Heart left ventricle (tissue), 16 donors: ENCODE measurements around the gene LAPTM5. TPM values are rescaled to one million over a fixed set of nuclear protein-coding genes. Genes with fewer than 3 reads are reported as not detected.

Experiments
- ATAC-seq, 4 donors: fragments of 200-7000 bp; cut with Tn5 transposase; one replicate each; pipeline ENCODE4 v1.9.1; 2020 to 2022; ENCODE audit warnings: moderate library complexity in 4 of 4, mild to moderate bottlenecking in 3 of 4, moderate number of reproducible peaks in 1 of 4
- DNase-seq, 5 donors: peaks; one replicate each; pipeline ENCODE4 v3.0.0-alpha.2; 2020
- H3K27ac ChIP-seq, 12 donors: fragments of 200-600 bp; sonication (generic) in 4 of 12; one replicate each; pipeline versions ENCODE4 v1.5.0 to v1.8.0; 2016 to 2022; ENCODE audit warnings: mild to moderate bottlenecking in 2 of 12
- H3K27me3 ChIP-seq, 9 donors: fragments of 200-600 bp; sonication (generic) in 2 of 9; one replicate each; pipeline versions ENCODE4 v1.5.1 to v1.8.0; 2016 to 2022; ENCODE audit warnings: mild to moderate bottlenecking in 3 of 9
- H3K36me3 ChIP-seq, 9 donors: fragments of 200-600 bp; sonication (generic) in 2 of 9; one replicate each; pipeline versions ENCODE4 v1.5.0 to v1.8.0; 2018 to 2022; ENCODE audit warnings: mild to moderate bottlenecking in 2 of 9
- H3K4me1 ChIP-seq, 12 donors: fragments of 200-600 bp; sonication (generic) in 4 of 12; one replicate each; pipeline versions ENCODE4 v1.5.0 to v1.8.0; 2016 to 2022; ENCODE audit warnings: mild to moderate bottlenecking in 3 of 12
- H3K4me3 ChIP-seq, 12 donors: fragments of 200-600 bp; sonication (generic) in 4 of 12; one replicate each; pipeline versions ENCODE4 v1.5.0 to v1.8.0; 2017 to 2022; ENCODE audit warnings: mild to moderate bottlenecking in 9 of 12, moderate library complexity in 4 of 12
- H3K9me3 ChIP-seq, 12 donors: fragments of 200-600 bp; sonication (generic) in 4 of 12; one replicate each; pipeline versions ENCODE4 v1.5.0 to v1.8.0; 2016 to 2022; ENCODE audit warnings: mild to moderate bottlenecking in 1 of 12
- CTCF ChIP-seq, 12 donors: fragments of 200-600 bp; sonication (generic) in 4 of 12; IDR thresholded peaks; one replicate each; pipeline versions ENCODE4 v1.5.0 to v1.8.0; 2018 to 2022; ENCODE audit warnings: antibody characterized with exemption in 12 of 12, mild to moderate bottlenecking in 5 of 12
- POLR2A ChIP-seq, 2 donors: fragments of 450-650 bp; IDR thresholded peaks; one replicate each; pipeline ENCODE4 v1.6.1; 2017; ENCODE audit warnings: antibody characterized with exemption in 2 of 2, mild to moderate bottlenecking in 2 of 2, moderate library complexity in 2 of 2
- WGBS, 4 donors: extraction: QIAGEN DNeasy Blood & Tissue Kit in 2 of 4; methylation state at CpG; one replicate each; pipeline versions ENCODE4 v1.1.5 to v1.1.7; 2013 to 2018; 5-methylcytosine and 5-hydroxymethylcytosine counted together
- intact Hi-C, 10 donors: fragments of 100-400 bp; cut with DNase I; formaldehyde crosslinking; loops; one replicate each; pipeline versions ENCODE4 v1.11.1 to v1.14.2; 2022
- polyA plus RNA-seq, 2 donors: library from polyadenylated mRNA; stranded (reverse); fragments of 200-250 nt; gene quantifications; one replicate each; pipeline ENCODE4 v1.2.3, GENCODE V29; 2013
- total RNA-seq, 9 donors: library from RNA; depleted of rRNA in 2 of 9; stranded (reverse); fragments of >200 nt in 2 of 9; fragmentation: NEBNext Ultra II Directional in 3 of 9; extraction: Animal tissue kit (Norgen Biotek cat#: 25700) in 3 of 9; gene quantifications; one replicate each; pipeline versions ENCODE4 v1.1.0 to v1.2.4, GENCODE V29; 2016 to 2023
- donor health status: ischemic (EF 13 %, LVEDD 7.1; RV severe dilation, severe dysfunction).
- donor health status: healthy with polysubstance abuse.
- donor health status: DM: no; HTN: yes; CAD: no.
- donor health status: DM: no; HTN: no; CAD: no.
- donor health status: ischemic (EF 25% LVEDD 6.9; RV normal size, moderate dysfunction).
- donor health status: ischemic (EF 25% LVEDD 5.7; RV mildly dilated, moderate dysfunction).
- donor health status: healthy.
- donor health status: DM: yes; HTN: yes; CAD: no.
- donor health status: ischemic (EF 35%, LVEDD 5.7; RV mildly dilated, moderate dysfunction).
- donor health status: nonischemic (EF 11% LVEDD 7.7; RV severe dilation, severe dysfunction).
- donor health status: DM: yes; HTN: yes; CAD: no.
- donor health status: PGD.
- donor health status: ischemic (EF 29% LVEDD 5.4; RV normal size, mild dysfunction).
- donor health status: nonischemic (EF 23%, LVEDD 6.1; RV moderate dilation, normal function).

Gene LAPTM5
- total and polyA plus RNA-seq, 11 donors, result 6.9 to 260 (median 14.3) TPM

DNA sequence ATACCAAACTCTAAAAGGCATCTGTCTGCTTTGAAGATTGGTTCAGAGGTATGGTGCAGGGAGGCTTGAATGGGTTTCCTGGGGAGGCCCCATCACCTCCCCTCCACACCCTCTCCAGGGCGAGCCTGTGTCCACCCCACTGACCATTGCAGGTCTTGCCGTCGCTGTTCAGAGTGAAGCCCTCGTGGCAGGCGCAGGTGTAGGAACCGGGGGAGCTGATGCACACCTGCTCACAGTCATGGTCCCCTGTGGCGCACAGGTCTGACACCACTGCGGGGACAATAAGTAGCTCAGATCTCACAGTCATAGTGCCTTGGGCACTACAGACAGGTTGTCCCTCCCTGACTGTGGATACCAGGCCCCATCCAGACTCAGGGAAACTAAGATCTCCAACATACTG, 40.9 kb downstream of the LAPTM5 start:
- TF ChIP-seq POLR2A (IDR thresholded peaks at IDR 0.05) (no peak), CTCF (IDR thresholded peaks at IDR 0.05) (no peak)
- Histone ChIP-seq H3K4me1 (peaks cover 0 to 15% (median 8%) of the 10 kb centered on the region in 12 donors), H3K4me3 (no peak overlapping the region), H3K36me3 (no peaks in the 10 kb centered on the region), H3K27ac (no peak overlapping the region), H3K9me3 (peaks cover 0 to 11% (median 3%) of the 10 kb centered on the region in 12 donors), H3K27me3 (no peaks in the 10 kb centered on the region)
- no peak for ATAC-seq
- peak in 2 of 5 donors; percentile 40 to 48 for DNase-seq
- WGBS, 4 donors, result 94 to 97% (median 96%) methylated on average over 8 of the region's 8 CpGs; no CpG with 5 or more reads in 1 of the 4 donors
- intact Hi-C loops, result loop anchor here in 3 of 10 donors (5.0 to 10.0 kb wide), 3 partner anchors 191 to 1484 kb away; partner anchors contain the start of genes MECR (in 2 of the 3) and SDC3 (in 1 of the 3)

- Histone ChIP-seq H3K4me1 (peaks cover 0 to 15% (median 8%) of the 10 kb centered on the region in 12 donors), H3K27me3 (no peaks in the 10 kb centered on the region), H3K36me3 (no peaks in the 10 kb centered on the region), H3K4me3 (no peak overlapping the region), H3K27ac (no peak overlapping the region), H3K9me3 (peaks cover 0 to 11% (median 3%) of the 10 kb centered on the region in 12 donors)
- TF ChIP-seq CTCF (IDR thresholded peaks at IDR 0.05), result no peak
- no peak for TF ChIP-seq POLR2A (IDR thresholded peaks at IDR 0.05)
- intact Hi-C loops, result loop anchor here in 3 of 10 donors (5.0 to 10.0 kb wide), 3 partner anchors 191 to 1484 kb away; partner anchors contain the start of genes MECR (in 2 of the 3) and SDC3 (in 1 of the 3)
- DNase-seq (peak in 1 of 5 donors; percentile 49), ATAC-seq (no peak)
- WGBS, 4 donors, result 97 to 99% (median 98%) methylated on average over 10 to 11 of the region's 11 CpGs
Observed at GRCh38 chr1:30715886-30716285, 41.7 kb downstream of the LAPTM5 start.

- ATAC-seq, result no peak
- H3K36me3 ChIP-seq, result no peaks in the 10 kb centered on the region
- H3K27me3 ChIP-seq, result no peaks in the 10 kb centered on the region
- H3K9me3 ChIP-seq, result peaks cover 0 to 11% (median 3%) of the 10 kb centered on the region in 12 donors
- peak in 6 of 12 donors; percentile 22 to 36 (median 27) for TF ChIP-seq CTCF (IDR thresholded peaks at IDR 0.05)
- TF ChIP-seq POLR2A (IDR thresholded peaks at IDR 0.05), result no peak
- DNase-seq, result peak in 1 of 5 donors; percentile 33
- no peak overlapping the region for H3K27ac ChIP-seq
- intact Hi-C loops, result loop anchor here in 3 of 10 donors (5.0 to 10.0 kb wide), 3 partner anchors 192 to 1483 kb away; partner anchors contain the start of genes MECR (in 2 of the 3) and SDC3 (in 1 of the 3)
- H3K4me3 ChIP-seq, result no peak overlapping the region
- peaks cover 0 to 15% (median 8%) of the 10 kb centered on the region in 12 donors for H3K4me1 ChIP-seq
- WGBS, 4 donors, result 90 to 95% (median 92%) methylated on average over 2 of the region's 2 CpGs
Observed at GRCh38 chr1:30715216-30715615, 42.4 kb downstream of the LAPTM5 start.

- no peaks in the 10 kb centered on the region for H3K27me3 ChIP-seq
- peaks cover 0 to 11% (median 3%) of the 10 kb centered on the region in 12 donors for H3K9me3 ChIP-seq
- ATAC-seq (no peak), DNase-seq (peak in 1 of 5 donors; percentile 52)
- no peak for TF ChIP-seq CTCF (IDR thresholded peaks at IDR 0.05)
- no peak for TF ChIP-seq POLR2A (IDR thresholded peaks at IDR 0.05)
- no peak overlapping the region for H3K27ac ChIP-seq
- H3K36me3 ChIP-seq, result no peaks in the 10 kb centered on the region
- peaks cover 0 to 15% (median 8%) of the 10 kb centered on the region in 12 donors for H3K4me1 ChIP-seq
- WGBS, 4 donors, result 89 to 97% (median 95%) methylated on average over 8 of the region's 8 CpGs
- H3K4me3 ChIP-seq, result no peak overlapping the region
- intact Hi-C loops, result loop anchor here in 3 of 10 donors (5.0 to 10.0 kb wide), 3 partner anchors 193 to 1482 kb away; partner anchors contain the start of genes MECR (in 2 of the 3) and SDC3 (in 1 of the 3)
Observed at GRCh38 chr1:30714536-30715090, 43.0 kb downstream of the LAPTM5 start.
